ENCODE results near the gene PCAT7.

- TF ChIP-seq, protein P1, sequence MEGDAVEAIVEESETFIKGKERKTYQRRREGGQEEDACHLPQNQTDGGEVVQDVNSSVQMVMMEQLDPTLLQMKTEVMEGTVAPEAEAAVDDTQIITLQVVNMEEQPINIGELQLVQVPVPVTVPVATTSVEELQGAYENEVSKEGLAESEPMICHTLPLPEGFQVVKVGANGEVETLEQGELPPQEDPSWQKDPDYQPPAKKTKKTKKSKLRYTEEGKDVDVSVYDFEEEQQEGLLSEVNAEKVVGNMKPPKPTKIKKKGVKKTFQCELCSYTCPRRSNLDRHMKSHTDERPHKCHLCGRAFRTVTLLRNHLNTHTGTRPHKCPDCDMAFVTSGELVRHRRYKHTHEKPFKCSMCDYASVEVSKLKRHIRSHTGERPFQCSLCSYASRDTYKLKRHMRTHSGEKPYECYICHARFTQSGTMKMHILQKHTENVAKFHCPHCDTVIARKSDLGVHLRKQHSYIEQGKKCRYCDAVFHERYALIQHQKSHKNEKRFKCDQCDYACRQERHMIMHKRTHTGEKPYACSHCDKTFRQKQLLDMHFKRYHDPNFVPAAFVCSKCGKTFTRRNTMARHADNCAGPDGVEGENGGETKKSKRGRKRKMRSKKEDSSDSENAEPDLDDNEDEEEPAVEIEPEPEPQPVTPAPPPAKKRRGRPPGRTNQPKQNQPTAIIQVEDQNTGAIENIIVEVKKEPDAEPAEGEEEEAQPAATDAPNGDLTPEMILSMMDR (conservative IDR thresholded peaks at IDR 0.05; ENCODE audit: low read depth, low read length) = no peak
- TF ChIP-seq MAZ (IDR thresholded peaks at IDR 0.05; ENCODE audit: borderline replicate concordance, low read depth, low read length) = no peak
- no peak for TF ChIP-seq RFX5 (IDR thresholded peaks at IDR 0.05; ENCODE audit: low read depth, low read length)
- no peak for TF ChIP-seq POLR2A (IDR thresholded peaks at IDR 0.05; ENCODE audit: low read depth, low read length)
- TF ChIP-seq FOS (IDR thresholded peaks at IDR 0.05; ENCODE audit: low read depth, low read length) = no peak
- TF ChIP-seq, protein P2, sequence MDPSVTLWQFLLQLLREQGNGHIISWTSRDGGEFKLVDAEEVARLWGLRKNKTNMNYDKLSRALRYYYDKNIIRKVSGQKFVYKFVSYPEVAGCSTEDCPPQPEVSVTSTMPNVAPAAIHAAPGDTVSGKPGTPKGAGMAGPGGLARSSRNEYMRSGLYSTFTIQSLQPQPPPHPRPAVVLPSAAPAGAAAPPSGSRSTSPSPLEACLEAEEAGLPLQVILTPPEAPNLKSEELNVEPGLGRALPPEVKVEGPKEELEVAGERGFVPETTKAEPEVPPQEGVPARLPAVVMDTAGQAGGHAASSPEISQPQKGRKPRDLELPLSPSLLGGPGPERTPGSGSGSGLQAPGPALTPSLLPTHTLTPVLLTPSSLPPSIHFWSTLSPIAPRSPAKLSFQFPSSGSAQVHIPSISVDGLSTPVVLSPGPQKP (IDR thresholded peaks at IDR 0.05; ENCODE audit: borderline replicate concordance, low read depth, low read length) = no peak
- TF ChIP-seq SMC3 (IDR thresholded peaks at IDR 0.05; ENCODE audit: low read depth, low read length) = no peak
- no peak for TF ChIP-seq MAFK (IDR thresholded peaks at IDR 0.05; ENCODE audit: low read depth, low read length)
- TF ChIP-seq CEBPB (IDR thresholded peaks at IDR 0.05; ENCODE audit: low read depth, low read length) = no peak
- no peak for TF ChIP-seq NFE2L2 (IDR thresholded peaks at IDR 0.05; ENCODE audit: low read depth, low read length)
- TF ChIP-seq, protein P3, sequence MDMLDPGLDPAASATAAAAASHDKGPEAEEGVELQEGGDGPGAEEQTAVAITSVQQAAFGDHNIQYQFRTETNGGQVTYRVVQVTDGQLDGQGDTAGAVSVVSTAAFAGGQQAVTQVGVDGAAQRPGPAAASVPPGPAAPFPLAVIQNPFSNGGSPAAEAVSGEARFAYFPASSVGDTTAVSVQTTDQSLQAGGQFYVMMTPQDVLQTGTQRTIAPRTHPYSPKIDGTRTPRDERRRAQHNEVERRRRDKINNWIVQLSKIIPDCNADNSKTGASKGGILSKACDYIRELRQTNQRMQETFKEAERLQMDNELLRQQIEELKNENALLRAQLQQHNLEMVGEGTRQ (IDR thresholded peaks at IDR 0.05; ENCODE audit: low read depth, low read length) = no peak
- TF ChIP-seq MXI1 (IDR thresholded peaks at IDR 0.05; ENCODE audit: borderline replicate concordance, low read depth, low read length) = no peak
These were observed 31.4 kb downstream of the PCAT7 start for GRCh38 chr9:94586316-94586715.

Measured in IMR-90 (cell line).